IMR-90 (cell line): ENCODE measurements around the gene TMEM239. TPM values are rescaled to one million over a fixed set of nuclear protein-coding genes. Genes with fewer than 3 reads are reported as not detected.

ENCODE experiments used
- ATAC-seq: fragments of 200-7000 bp; cut with Tn5 transposase; 2 replicates; pipeline ENCODE4 v1.9.1; 2020; ENCODE audit warnings: low read depth, mild to moderate bottlenecking, moderate library complexity
- BruUV-seq: library from RNA; stranded (reverse); fragments of 400-500 nt; replicated peaks from 2 replicates; lab custom pipeline; 2021; lab: Mats Ljungman, UMichigan
- CTCF ChIA-PET: fragments of 300-600 bp; formaldehyde crosslinking; extraction: SDS; loops from one replicate; lab custom pipeline; 2021; ENCODE audit warnings: antibody characterized with exemption; lab: Yijun Ruan, JAX
- POLR2A ChIA-PET: fragments of 300-600 bp; sonication (Branson Sonifier 250); formaldehyde crosslinking; loops from one replicate; lab custom pipeline; 2022; ENCODE audit warnings: antibody characterized with exemption; ENCODE audit not compliant: unreplicated experiment; lab: Charles Lee
- DNase-seq: peaks from one replicate; pipeline ENCODE4 v3.0.0; 2013
- H2AFZ ChIP-seq: replicated peaks from 2 replicates; pipeline ENCODE3; 2013; ENCODE audit warnings: low read length, mild to moderate bottlenecking; ENCODE audit not compliant: poor library complexity
- H2AK5ac ChIP-seq: 2 replicates; pipeline ENCODE4 v1.6.1; 2013; ENCODE audit warnings: low read depth, low read length, inconsistent platforms
- H2AK9ac ChIP-seq: replicated peaks from 2 replicates; pipeline ENCODE3; 2013; ENCODE audit warnings: mild to moderate bottlenecking, low read depth, low read length, moderate library complexity; ENCODE audit not compliant: poor library complexity
- H2BK120ac ChIP-seq: 2 replicates; pipeline ENCODE4 v1.6.1; 2013; ENCODE audit warnings: low read depth, low read length, inconsistent platforms
- H2BK15ac ChIP-seq: 3 replicates; pipeline ENCODE4 v1.6.1; 2013; ENCODE audit warnings: low read depth, low read length, inconsistent platforms
- H2BK20ac ChIP-seq: 2 replicates; pipeline ENCODE4 v1.6.1; 2013; ENCODE audit warnings: low read depth, mild to moderate bottlenecking, inconsistent platforms, low read length, moderate library complexity
- H2BK5ac ChIP-seq: 2 replicates; pipeline ENCODE4 v1.6.1; 2013; ENCODE audit warnings: mild to moderate bottlenecking, low read depth, low read length, inconsistent platforms; ENCODE audit not compliant: poor library complexity, severe bottlenecking
- H3K14ac ChIP-seq: replicated peaks from 2 replicates; pipeline ENCODE4 v1.6.1; 2013; ENCODE audit warnings: low read depth, low read length, inconsistent platforms
- H3K18ac ChIP-seq: 2 replicates; pipeline ENCODE4 v1.6.1; 2013; ENCODE audit warnings: low read depth, low read length, control low read depth
- H3K23ac ChIP-seq: 2 replicates; pipeline ENCODE4 v1.6.1; 2013; ENCODE audit warnings: low read depth, low read length, inconsistent platforms
- H3K27ac ChIP-seq: 2 replicates; pipeline ENCODE4 v1.5.1; 2013; ENCODE audit warnings: mild to moderate bottlenecking, control low read depth, low read length; ENCODE audit not compliant: insufficient read depth
- H3K27me3 ChIP-seq: 2 replicates; pipeline ENCODE4 v1.6.1; 2013; ENCODE audit warnings: low read length; ENCODE audit not compliant: control insufficient read depth, insufficient read depth
- H3K36me3 ChIP-seq: 2 replicates; pipeline ENCODE4 v1.6.1; 2013; ENCODE audit warnings: low read length, mixed read lengths; ENCODE audit not compliant: control insufficient read depth, insufficient read depth
- H3K4ac ChIP-seq: 2 replicates; pipeline ENCODE4 v1.6.1; 2013; ENCODE audit warnings: low read depth, low read length, inconsistent platforms
- H3K4me1 ChIP-seq: 2 replicates; pipeline ENCODE4 v1.6.1; 2013; ENCODE audit warnings: low read length, mixed read lengths; ENCODE audit not compliant: control insufficient read depth, insufficient read depth
- H3K4me2 ChIP-seq: 2 replicates; pipeline ENCODE4 v1.6.1; 2013; ENCODE audit warnings: low read depth, mild to moderate bottlenecking, control low read depth, low read length, moderate library complexity
- H3K4me3 ChIP-seq: 2 replicates; pipeline ENCODE4 v1.5.1; 2013; ENCODE audit warnings: low read depth, mild to moderate bottlenecking, control low read depth, low read length, moderate library complexity; ENCODE audit not compliant: insufficient read depth
- H3K56ac ChIP-seq: 2 replicates; pipeline ENCODE4 v1.6.1; 2013; ENCODE audit warnings: low read length, inconsistent platforms; ENCODE audit not compliant: insufficient read depth; ENCODE audit errors: extremely low read depth
- H3K79me1 ChIP-seq, 2 experiments: 2 replicates each; pipeline ENCODE4 v1.6.1; 2013; ENCODE audit warnings: low read length in 2 of 2, inconsistent platforms in 1 of 2, low read depth in 1 of 2
- H3K9ac ChIP-seq: 2 replicates; pipeline ENCODE4 v1.6.1; 2013; ENCODE audit warnings: low read depth, low read length, control low read depth
- H3K9me1 ChIP-seq: 2 replicates; pipeline ENCODE4 v1.6.1; 2013; ENCODE audit warnings: low read length, inconsistent platforms; ENCODE audit not compliant: insufficient read depth
- H3K9me3 ChIP-seq: 2 replicates; pipeline ENCODE4 v1.6.1; 2013; ENCODE audit warnings: low read length; ENCODE audit not compliant: control insufficient read depth, insufficient read depth
- H4K20me1 ChIP-seq: 2 replicates; pipeline ENCODE4 v1.6.1; 2013; ENCODE audit warnings: low read length, inconsistent platforms; ENCODE audit not compliant: insufficient read depth
- H4K5ac ChIP-seq: 2 replicates; pipeline ENCODE4 v1.6.1; 2013; ENCODE audit warnings: mild to moderate bottlenecking, low read depth, low read length, control low read depth
- H4K8ac ChIP-seq, 2 experiments: 2 replicates each; pipeline ENCODE4 v1.6.1; 2013; ENCODE audit warnings: low read depth in 2 of 2, low read length in 2 of 2, control low read depth in 1 of 2, inconsistent platforms in 1 of 2
- H4K91ac ChIP-seq: 2 replicates; pipeline ENCODE4 v1.6.1; 2013; ENCODE audit warnings: low read depth, low read length, inconsistent platforms; ENCODE audit not compliant: insufficient read depth
- BHLHE40 ChIP-seq: fragments of 150-350 bp; IDR thresholded peaks from 2 replicates; pipeline ENCODE4 v1.6.1; 2016; ENCODE audit warnings: mild to moderate bottlenecking, low read depth, low read length
- CTCF ChIP-seq: conservative IDR thresholded peaks from 2 replicates; pipeline ENCODE4 v1.5.1; 2012; ENCODE audit warnings: mild to moderate bottlenecking, low read depth, low read length, improper control_type of control experiment
- ELK1 ChIP-seq: fragments of 150-350 bp; IDR thresholded peaks from 2 replicates; pipeline ENCODE4 v1.6.1; 2016; ENCODE audit warnings: low read depth, mild to moderate bottlenecking, low read length, moderate library complexity, borderline replicate concordance
- MAFK ChIP-seq: IDR thresholded peaks from 2 replicates; pipeline ENCODE4 v1.6.1; 2012; ENCODE audit warnings: low read depth, low read length, improper control_type of control experiment
- MAZ ChIP-seq: IDR thresholded peaks from 2 replicates; pipeline ENCODE4 v1.6.1; 2012; ENCODE audit warnings: low read depth, mild to moderate bottlenecking, low read length, improper control_type of control experiment, moderate library complexity, borderline replicate concordance
- NFE2L2 ChIP-seq: fragments of 150-350 bp; IDR thresholded peaks from 2 replicates; pipeline ENCODE4 v1.6.1; 2016; ENCODE audit warnings: low read depth, mild to moderate bottlenecking, low read length
- POLR2A ChIP-seq: IDR thresholded peaks from 2 replicates; pipeline ENCODE4 v1.6.1; 2012; ENCODE audit warnings: mild to moderate bottlenecking, low read depth, low read length
- RAD21 ChIP-seq: IDR thresholded peaks from 2 replicates; pipeline ENCODE4 v1.6.1; 2012; ENCODE audit warnings: low read length, improper control_type of control experiment
- RCOR1 ChIP-seq: IDR thresholded peaks from 2 replicates; pipeline ENCODE4 v1.6.1; 2012; ENCODE audit warnings: mild to moderate bottlenecking, low read length, improper control_type of control experiment; ENCODE audit not compliant: insufficient replicate concordance
- USF2 ChIP-seq: fragments of 150-350 bp; IDR thresholded peaks from 2 replicates; pipeline ENCODE4 v1.6.1; 2017; ENCODE audit warnings: mild to moderate bottlenecking, antibody characterized with exemption, low read length, low read depth
- WGBS, 2 experiments: methylation state at CpG; one replicate each; pipeline versions ENCODE4 v1.1.5 to v1.1.7; 2013; ENCODE audit warnings: missing lambda C conversion rate in 2 of 2; ENCODE audit not compliant: insufficient read length in 1 of 2; ENCODE audit errors: extremely low coverage in 2 of 2; 5-methylcytosine and 5-hydroxymethylcytosine counted together
- dilution Hi-C: fragments of 300-500 bp; cut with HindIII; formaldehyde crosslinking; loops from one replicate; pipeline ENCODE4 v1.14.3; 2018; ENCODE audit warnings: low sequenced_read_pairs; ENCODE audit not compliant: unreplicated experiment
- in situ Hi-C: fragments of 300-500 bp; cut with MboI; formaldehyde crosslinking; loops from 3 replicates; pipeline ENCODE4 v1.14.3; 2019; ENCODE audit warnings: low sequenced_read_pairs, inconsistent platforms, mixed read lengths
- intact Hi-C: fragments of 100-400 bp; cut with micrococcal nuclease; formaldehyde crosslinking; loops from 2 replicates; pipeline ENCODE4 v1.10.0; 2022
- polyA plus RNA-seq, 3 experiments: library from polyadenylated mRNA; depleted of rRNA; stranded (reverse); fragments of >200 nt; gene quantifications; 2 replicates each; pipeline ENCODE4 v1.2.3, GENCODE V29; 2012; ENCODE audit warnings: low replicate concordance in 1 of 3
- total RNA-seq: library from RNA; depleted of rRNA; stranded (reverse); fragments of >200 nt; gene quantifications from 2 replicates; pipeline ENCODE4 v1.2.3, GENCODE V29; 2012

Gene TMEM239
- total and polyA plus RNA-seq, 2 of the 4 experiments (the other 2 are of a cell fraction), result 0.32 TPM; not detected in 1

GRCh38 chr20:2778602-2779321 lies 37.4 kb upstream of the TMEM239 start:
- ChIA-PET POLR2A (no interaction called here), CTCF (interaction anchor here (0.5 kb wide), 1 partner anchor 8 kb away, joined by 3 read pairs; no protein-coding TSS in a partner anchor)
- H3K9me1 ChIP-seq, result no peaks in the 10 kb centered on the region
- no peak for ATAC-seq
- WGBS, 2 experiments, result 75% methylated on average over 2 of the region's 10 CpGs; no CpG with 5 or more reads in 1 of the 2 experiments
- no peak overlapping the region for H2BK20ac ChIP-seq
- DNase-seq, result no peak
- H2AFZ ChIP-seq, result no peak overlapping the region
- H2BK5ac ChIP-seq, result no peak overlapping the region
- H2AK5ac ChIP-seq, result no peak overlapping the region
- in situ Hi-C loops (no loop called here), intact Hi-C loops (no loop called here), dilution Hi-C loops (no loop called here)
- H3K27me3 ChIP-seq, result peaks cover 9% of the 10 kb centered on the region
- no TSS peak for BruUV-seq
- H4K20me1 ChIP-seq, result no peaks in the 10 kb centered on the region
- no peak overlapping the region for H4K8ac ChIP-seq
- no peaks in the 10 kb centered on the region for H3K79me1 ChIP-seq
- H2AK9ac ChIP-seq, result no peak overlapping the region
- H3K36me3 ChIP-seq, result no peaks in the 10 kb centered on the region
- H3K23ac ChIP-seq, result no peak overlapping the region
- no peak overlapping the region for H3K27ac ChIP-seq
- H4K91ac ChIP-seq, result no peak overlapping the region
- H3K14ac ChIP-seq, result no peak overlapping the region
- H3K4me3 ChIP-seq, result no peak overlapping the region
- no peak overlapping the region for H2BK15ac ChIP-seq
- H3K18ac ChIP-seq, result no peak overlapping the region
- H3K4ac ChIP-seq, result no peak overlapping the region
- no peak overlapping the region for H4K5ac ChIP-seq
- H2BK120ac ChIP-seq, result no peak overlapping the region
- H3K4me1 ChIP-seq, result no peaks in the 10 kb centered on the region
- no peak overlapping the region for H3K4me2 ChIP-seq
- TF ChIP-seq ELK1 (no peak), RAD21 (no peak), MAFK (no peak), USF2 (no peak), POLR2A (no peak), CTCF (no peak), RCOR1 (no peak), BHLHE40 (no peak), NFE2L2 (no peak), MAZ (no peak)
- peaks cover 6% of the 10 kb centered on the region for H3K9me3 ChIP-seq
- H3K56ac ChIP-seq, result no peak overlapping the region
- no peak overlapping the region for H3K9ac ChIP-seq
